GM21723 (cell line): ENCODE measurements around the gene CHMP1B.

Experiments
- ATAC-seq: cut with Tn5 transposase; IDR thresholded peaks from one replicate; pipeline ENCODE4 v1.9.1; 2021; ENCODE audit warnings: mild to moderate bottlenecking, moderate library complexity; ENCODE audit not compliant: unreplicated experiment

The CHMP1B gene

DNA sequence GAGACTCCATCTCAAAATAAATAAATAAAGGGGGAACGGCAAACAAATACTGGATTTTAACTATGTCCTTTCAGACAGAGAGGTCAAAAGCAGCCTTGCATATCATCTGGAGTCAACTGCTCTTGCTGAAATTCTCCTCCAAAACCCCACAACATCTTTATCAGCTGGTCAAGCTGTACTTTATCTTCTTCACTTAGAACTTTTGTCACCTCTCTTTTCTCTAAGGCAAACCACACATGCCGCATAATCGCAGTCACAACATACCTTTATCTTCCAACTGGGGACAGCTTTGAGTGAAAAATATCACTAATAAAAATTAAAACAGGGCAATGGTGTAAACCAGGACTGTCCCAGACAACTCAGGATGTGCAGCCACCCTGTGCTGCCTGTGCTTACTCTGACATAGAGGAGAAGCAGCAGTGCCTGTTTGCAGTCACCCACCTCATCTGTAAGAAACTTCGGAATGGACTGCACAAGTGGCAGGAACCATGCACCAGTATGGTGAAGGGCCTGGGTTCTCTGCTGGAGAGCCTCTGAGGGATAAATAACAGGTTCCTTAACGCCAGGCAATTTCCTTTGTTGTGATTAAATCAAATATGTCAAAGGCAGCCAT is 50.7 kb downstream of the CHMP1B start:
- ATAC-seq: no peak

DNA sequence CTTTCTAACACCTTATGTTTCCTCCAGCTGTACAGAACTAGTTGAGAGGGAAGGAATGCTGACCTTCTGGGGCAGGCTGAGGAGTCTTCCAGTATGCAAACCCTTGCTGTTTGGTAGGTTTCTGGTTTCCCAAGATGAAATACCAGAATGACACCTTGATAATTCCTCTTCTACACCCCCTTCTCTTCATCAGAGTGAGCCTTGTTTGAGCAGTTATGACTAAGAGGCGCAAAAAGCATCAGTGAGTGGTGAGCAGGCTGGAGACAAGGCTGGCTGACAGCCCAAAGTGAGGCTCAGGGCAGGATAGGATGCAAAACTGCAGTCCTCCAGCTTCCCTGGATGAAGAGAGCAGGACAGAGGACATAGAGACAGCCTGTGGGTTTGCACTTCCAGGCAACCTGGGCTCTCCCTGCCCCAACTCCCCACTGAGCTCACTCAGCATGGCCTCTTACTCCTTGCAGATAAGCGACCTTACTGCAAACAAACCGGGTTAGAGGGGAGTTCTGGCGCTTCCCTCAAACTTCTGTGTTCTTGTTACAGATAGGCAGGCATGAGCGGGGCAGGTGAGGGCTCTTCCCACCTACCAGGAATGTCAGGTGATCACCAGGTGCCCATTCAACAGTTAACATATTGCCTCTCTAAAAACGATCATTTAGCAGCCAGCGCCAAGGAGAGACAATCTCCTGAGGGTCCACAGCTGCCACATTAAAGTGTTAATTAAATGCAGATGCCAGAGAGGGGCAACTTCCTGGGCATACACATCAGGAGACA is 51.5 kb downstream of the CHMP1B start:
- no peak for ATAC-seq
